HEK293 (cell line): ENCODE results near the gene TRMU.
"Not testable (repeated sequence)": the region's sequence is repeated elsewhere in the genome, so short reads cannot be mapped to it uniquely, and the experiment has no call there.

ENCODE experiments used
- CTCF ChIA-PET: fragments of 350-600 bp; formaldehyde crosslinking; extraction: SDS; loops from one replicate; lab custom pipeline; 2021; ENCODE audit warnings: antibody characterized with exemption; lab: Yijun Ruan, JAX
- POLR2A ChIA-PET: fragments of 300-600 bp; formaldehyde crosslinking; extraction: SDS; loops from one replicate; lab custom pipeline; 2020; ENCODE audit warnings: antibody characterized with exemption, inconsistent platforms; lab: Yijun Ruan, JAX
- H3K27ac ChIP-seq: fragments of 200-500 bp; sonication (Bioruptor generic); 2 replicates; pipeline ENCODE4 v1.5.1; 2014; ENCODE audit warnings: low read depth, low read length, control low read depth, inconsistent platforms; ENCODE audit errors: extremely low read depth
- H3K36me3 ChIP-seq, 2 experiments: fragments of 200-500 bp in 1 of 2; sonication (Bioruptor generic) in 1 of 2; 1 replicate in 1 of 2; 2 replicates in 1 of 2; pipeline ENCODE4 v1.5.1; 2014 to 2017; ENCODE audit warnings: inconsistent platforms in 2 of 2, low read length in 2 of 2; ENCODE audit not compliant: control insufficient read depth in 2 of 2, insufficient read depth in 1 of 2
- H3K4me1 ChIP-seq: fragments of 200-500 bp; sonication (Bioruptor generic); 2 replicates; pipeline ENCODE4 v1.5.1; 2014; ENCODE audit warnings: mild to moderate bottlenecking, low read length, inconsistent platforms; ENCODE audit not compliant: control insufficient read depth, insufficient read depth
- H3K4me3 ChIP-seq: 2 replicates; pipeline ENCODE4 v1.5.1; 2011; ENCODE audit warnings: low read depth, mild to moderate bottlenecking, control low read depth, low read length, moderate library complexity
- H3K9me3 ChIP-seq: fragments of 200-500 bp; sonication (Bioruptor generic); 2 replicates; pipeline ENCODE4 v1.5.1; 2014; ENCODE audit warnings: low read depth, low read length, inconsistent platforms; ENCODE audit not compliant: control insufficient read depth, insufficient read depth
- BCL11B ChIP-seq: fragments of 450-650 bp; formaldehyde crosslinking; IDR thresholded peaks from 2 replicates; pipeline ENCODE4 v1.5.1; 2016; ENCODE audit warnings: low read depth, missing biosample characterization, missing genetic modification characterization
- GFI1B ChIP-seq: fragments of 450-650 bp; formaldehyde crosslinking; IDR thresholded peaks from 2 replicates; pipeline ENCODE4 v1.5.1; 2016; ENCODE audit warnings: missing biosample characterization, missing genetic modification characterization
- GLI4 ChIP-seq: fragments of 450-650 bp; formaldehyde crosslinking; IDR thresholded peaks from 2 replicates; pipeline ENCODE4 v1.5.1; 2016; ENCODE audit warnings: missing biosample characterization, missing genetic modification characterization
- HOXD13 ChIP-seq: sonication (generic); formaldehyde crosslinking; IDR thresholded peaks from 2 replicates; pipeline ENCODE4 v1.8.0; 2022; ENCODE audit warnings: missing genetic modification reagents, borderline replicate concordance
- KLF10 ChIP-seq: fragments of 450-650 bp; IDR thresholded peaks from 2 replicates; pipeline ENCODE4 v1.5.1; 2018; ENCODE audit warnings: missing biosample characterization, mild to moderate bottlenecking, missing genetic modification characterization
- KLF8 ChIP-seq: fragments of 450-650 bp; formaldehyde crosslinking; IDR thresholded peaks from 2 replicates; pipeline ENCODE4 v1.5.1; 2016; ENCODE audit warnings: missing biosample characterization, missing genetic modification characterization
- MEIS1 ChIP-seq: sonication (generic); formaldehyde crosslinking; IDR thresholded peaks from 2 replicates; pipeline ENCODE4 v1.8.1; 2022; ENCODE audit warnings: missing genetic modification reagents, mild to moderate bottlenecking, borderline replicate concordance
- PRDM1 ChIP-seq: fragments of 450-650 bp; formaldehyde crosslinking; IDR thresholded peaks from 2 replicates; pipeline ENCODE4; 2016; ENCODE audit warnings: missing biosample characterization, missing genetic modification characterization
- ZBTB1 ChIP-seq: fragments of 450-650 bp; formaldehyde crosslinking; IDR thresholded peaks from 2 replicates; pipeline ENCODE4 v1.5.1; 2016; ENCODE audit warnings: missing biosample characterization, missing genetic modification characterization
- ZBTB48 ChIP-seq: fragments of 450-650 bp; formaldehyde crosslinking; IDR thresholded peaks from 2 replicates; pipeline ENCODE4 v1.5.1; 2016; ENCODE audit warnings: missing biosample characterization, missing genetic modification characterization
- ZFP41 ChIP-seq: fragments of 450-650 bp; formaldehyde crosslinking; IDR thresholded peaks from 2 replicates; pipeline ENCODE4 v1.5.1; 2016; ENCODE audit warnings: missing biosample characterization, missing genetic modification characterization, borderline replicate concordance
- ZIC2 ChIP-seq: fragments of 450-650 bp; formaldehyde crosslinking; IDR thresholded peaks from 2 replicates; pipeline ENCODE4 v1.5.1; 2016; ENCODE audit warnings: missing biosample characterization, missing genetic modification characterization
- ZNF112 ChIP-seq: fragments of 450-650 bp; formaldehyde crosslinking; IDR thresholded peaks from 2 replicates; pipeline ENCODE4 v1.5.0; 2017; ENCODE audit warnings: missing biosample characterization, missing genetic modification characterization
- ZNF146 ChIP-seq: fragments of 450-650 bp; formaldehyde crosslinking; IDR thresholded peaks from 2 replicates; pipeline ENCODE4 v1.5.1; 2016; ENCODE audit warnings: missing biosample characterization, missing genetic modification characterization
- ZNF169 ChIP-seq: fragments of 450-650 bp; formaldehyde crosslinking; IDR thresholded peaks from 2 replicates; pipeline ENCODE4 v1.5.1; 2016; ENCODE audit warnings: missing biosample characterization, missing genetic modification characterization
- ZNF26 ChIP-seq: fragments of 450-650 bp; formaldehyde crosslinking; IDR thresholded peaks from 2 replicates; pipeline ENCODE4 v1.5.1; 2016; ENCODE audit warnings: missing biosample characterization, missing genetic modification characterization
- ZNF266 ChIP-seq: fragments of 450-650 bp; formaldehyde crosslinking; IDR thresholded peaks from 2 replicates; pipeline ENCODE4 v1.5.1; 2016; ENCODE audit warnings: missing biosample characterization, missing genetic modification characterization, low read depth
- ZNF362 ChIP-seq: fragments of 450-650 bp; formaldehyde crosslinking; IDR thresholded peaks from 2 replicates; pipeline ENCODE4 v1.5.1; 2016; ENCODE audit warnings: missing biosample characterization, missing genetic modification characterization
- ZNF571 ChIP-seq: fragments of 450-650 bp; formaldehyde crosslinking; IDR thresholded peaks from 2 replicates; pipeline ENCODE4 v1.5.0; 2017; ENCODE audit warnings: missing biosample characterization, missing genetic modification characterization
- ZNF585B ChIP-seq: fragments of 450-650 bp; formaldehyde crosslinking; IDR thresholded peaks from 2 replicates; pipeline ENCODE4 v1.5.1; 2016; ENCODE audit warnings: missing biosample characterization, missing genetic modification characterization
- ZNF792 ChIP-seq: fragments of 450-650 bp; formaldehyde crosslinking; IDR thresholded peaks from 2 replicates; pipeline ENCODE4 v1.5.1; 2016; ENCODE audit warnings: missing biosample characterization, missing genetic modification characterization
- ZSCAN23 ChIP-seq: fragments of 450-650 bp; formaldehyde crosslinking; IDR thresholded peaks from 2 replicates; pipeline ENCODE4 v1.5.1; 2016; ENCODE audit warnings: missing biosample characterization, missing genetic modification characterization

TRMU gene

GRCh38 chr22:46401370-46401769 is 65.9 kb downstream of the TRMU start:
- peaks cover 0 to 13% of the 10 kb centered on the region in 2 experiments; a peak in 2 of 3 replicates for H3K36me3 ChIP-seq
- no peaks in the 10 kb centered on the region for H3K9me3 ChIP-seq
- H3K4me1 ChIP-seq: no peaks in the 10 kb centered on the region
- POLR2A ChIA-PET: no interaction called here
- no peak overlapping the region for H3K4me3 ChIP-seq
- CTCF ChIA-PET: no interaction called here
- TF ChIP-seq ZNF112 (tag by site-specific recombination): no peak
- TF ChIP-seq GFI1B (tag by site-specific recombination): no peak
- TF ChIP-seq ZNF169 (tag by site-specific recombination): no peak
- TF ChIP-seq KLF8 (tag by site-specific recombination): no peak
- no peak for TF ChIP-seq PRDM1 (tag by site-specific recombination)
- no peak for TF ChIP-seq ZBTB1 (tag by site-specific recombination)
- TF ChIP-seq ZNF792: no peak
- no peak for TF ChIP-seq ZFP41 (tag by site-specific recombination)
- TF ChIP-seq HOXD13 (CRISPR knock-in tag): no peak
- TF ChIP-seq ZSCAN23 (tag by site-specific recombination): no peak
- no peak for TF ChIP-seq ZNF585B (tag by site-specific recombination)
- TF ChIP-seq MEIS1: no peak
- no peak overlapping the region for H3K27ac ChIP-seq

GRCh38 chr22:46402505-46402904 is 67.0 kb downstream of the TRMU start:
- ChIA-PET CTCF (interaction anchor here (0.7 to 0.9 kb wide), 4 partner anchors 15 to 139 kb away, joined by 3 to 5 read pairs (median 4); no protein-coding TSS in a partner anchor), POLR2A (no interaction called here)
- Histone ChIP-seq H3K4me1 (no peaks in the 10 kb centered on the region), H3K9me3 (no peaks in the 10 kb centered on the region), H3K4me3 (no peak overlapping the region), H3K36me3 (peaks cover 0 to 13% of the 10 kb centered on the region in 2 experiments; a peak in 2 of 3 replicates), H3K27ac (no peak overlapping the region)
- no peak for TF ChIP-seq BCL11B (tag by site-specific recombination)
- no peak for TF ChIP-seq ZNF571 (tag by site-specific recombination)
- no peak for TF ChIP-seq KLF10
- TF ChIP-seq ZNF26 (tag by site-specific recombination): no peak
- TF ChIP-seq ZSCAN23 (tag by site-specific recombination): no peak
- TF ChIP-seq ZIC2 (tag by site-specific recombination): no peak
- no peak for TF ChIP-seq ZNF362 (tag by site-specific recombination)
- no peak for TF ChIP-seq ZNF146 (tag by site-specific recombination)
- TF ChIP-seq ZNF266 (tag by site-specific recombination): no peak
- no peak for TF ChIP-seq GLI4
- TF ChIP-seq ZBTB48 (tag by site-specific recombination): no peak
- no peak for TF ChIP-seq MEIS1

GRCh38 chr22:46403880-46404279 is 68.4 kb downstream of the TRMU start:
- CTCF ChIA-PET, H3K27ac ChIP-seq, H3K4me3 ChIP-seq, H3K36me3 ChIP-seq, H3K9me3 ChIP-seq, POLR2A ChIA-PET, H3K4me1 ChIP-seq: not testable (repeated sequence)
